Measurements from ENCODE around the gene PCDHGA7.
"Not testable (repeated sequence)": the region's sequence is repeated elsewhere in the genome, so short reads cannot be mapped to it uniquely, and the experiment has no call there.

Gene PCDHGA7

DNA sequence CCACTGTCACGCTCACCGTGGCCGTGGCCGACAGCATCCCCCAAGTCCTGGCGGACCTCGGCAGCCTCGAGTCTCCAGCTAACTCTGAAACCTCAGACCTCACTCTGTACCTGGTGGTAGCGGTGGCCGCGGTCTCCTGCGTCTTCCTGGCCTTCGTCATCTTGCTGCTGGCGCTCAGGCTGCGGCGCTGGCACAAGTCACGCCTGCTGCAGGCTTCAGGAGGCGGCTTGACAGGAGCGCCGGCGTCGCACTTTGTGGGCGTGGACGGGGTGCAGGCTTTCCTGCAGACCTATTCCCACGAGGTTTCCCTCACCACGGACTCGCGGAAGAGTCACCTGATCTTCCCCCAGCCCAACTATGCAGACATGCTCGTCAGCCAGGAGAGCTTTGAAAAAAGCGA is 50.2 kb downstream of the PCDHGA7 start:
- DNase-seq: not testable (repeated sequence)

DNA sequence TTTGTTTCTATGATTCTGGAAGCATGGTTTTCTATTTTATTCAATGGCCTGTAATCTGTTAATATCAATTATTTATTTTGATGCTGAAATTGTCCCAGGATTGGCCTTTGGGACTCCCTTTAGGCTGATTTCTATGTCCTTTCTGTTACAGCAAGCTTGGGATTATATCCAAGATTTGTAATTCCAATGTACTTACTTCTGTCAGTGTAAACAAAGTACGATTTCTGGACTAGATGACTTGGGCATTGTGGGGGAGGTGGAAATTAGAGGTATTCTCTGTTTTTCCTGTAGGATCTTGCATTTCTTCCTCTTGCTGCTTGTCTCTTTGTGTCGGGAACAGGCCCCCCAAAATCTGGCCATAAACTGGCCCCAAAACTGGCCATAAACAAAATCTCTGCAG is 51.5 kb downstream of the PCDHGA7 start:
- DNase-seq: no peak

All from stimulated activated CD8-positive, alpha-beta memory T cell treated with anti-CD3 and anti-CD28 coated beads, Interleukin-4, amount 100 ng/mL, for 48 hours (primary cell).